K562 (cell line): ENCODE results near the gene TUT1. TPM values are rescaled to one million over a fixed set of nuclear protein-coding genes. Genes with fewer than 3 reads are reported as not detected.

Experiments used
- ATAC-seq: fragments of 200-7000 bp; cut with Tn5 transposase; 3 replicates; pipeline ENCODE4 v1.9.1; 2020; ENCODE audit warnings: moderate library complexity
- BruUV-seq: library from RNA; stranded (reverse); fragments of 400-500 nt; replicated peaks from 2 replicates; lab custom pipeline; 2021; lab: Mats Ljungman, UMichigan
- CTCF ChIA-PET: fragments of 300-600 bp; formaldehyde crosslinking; extraction: SDS; loops from one replicate; lab custom pipeline; 2021; ENCODE audit warnings: low intra/inter-chr PET ratio; lab: Yijun Ruan, JAX
- POLR2A ChIA-PET: fragments of 300-600, 350-650 bp; sonication (Branson Sonifier 250); formaldehyde crosslinking; extraction: SDS; loops from one replicate; lab custom pipeline; 2021; ENCODE audit warnings: antibody characterized with exemption, inconsistent platforms; lab: Yijun Ruan, JAX
- DNase-seq, 4 experiments: peaks; one replicate each; pipeline versions ENCODE4 v3.0.0 to v3.0.0-alpha.2; 2011 to 2018; ENCODE audit warnings: low spot score in 3 of 4, mixed read lengths in 3 of 4; ENCODE audit errors: extremely low read depth in 1 of 4
- FAIRE-seq: peaks from 2 replicates; lab custom pipeline; 2011; peaks lifted over from hg19 to GRCh38; lab: Jason Lieb, UNC
- H2AFZ ChIP-seq: 2 replicates; pipeline ENCODE4 v1.6.0; 2011; ENCODE audit warnings: low read depth, low read length, control low read depth, inconsistent platforms
- H3K27ac ChIP-seq: fragments of 200-600 bp; 3 replicates; pipeline ENCODE4 v1.8.0; 2011; ENCODE audit warnings: low read depth, mild to moderate bottlenecking, control low read depth, inconsistent platforms, low read length, moderate library complexity, mixed read lengths; ENCODE audit errors: extremely low read depth
- H3K27me3 ChIP-seq, 2 experiments: fragments of 300-600 bp in 1 of 2; 2 replicates in 1 of 2; 3 replicates in 1 of 2; pipeline versions ENCODE4 v1.6.0 to v1.8.0; 2011; ENCODE audit warnings: inconsistent platforms in 2 of 2, low read length in 2 of 2, mild to moderate bottlenecking in 1 of 2, mixed read lengths in 1 of 2, moderate library complexity in 1 of 2; ENCODE audit not compliant: control insufficient read depth in 2 of 2, insufficient read depth in 2 of 2
- H3K36me3 ChIP-seq: fragments of 300-600 bp; 3 replicates; pipeline ENCODE4 v1.8.0; 2011; ENCODE audit warnings: mild to moderate bottlenecking, low read length, inconsistent platforms; ENCODE audit not compliant: control insufficient read depth, insufficient read depth
- H3K4me1 ChIP-seq, 2 experiments: fragments of 200-600 bp in 1 of 2; replicated peaks in 1 of 2; 2 replicates in 1 of 2; 3 replicates in 1 of 2; pipeline versions ENCODE4 v1.5.1 to v1.8.0; 2011; ENCODE audit warnings: inconsistent platforms in 2 of 2, low read length in 2 of 2, mild to moderate bottlenecking in 1 of 2, mixed read lengths in 1 of 2, moderate library complexity in 1 of 2; ENCODE audit not compliant: control insufficient read depth in 2 of 2, insufficient read depth in 2 of 2
- H3K4me2 ChIP-seq: 2 replicates; pipeline ENCODE4 v1.6.1; 2011; ENCODE audit warnings: low read length, control low read depth, inconsistent platforms, mixed read lengths; ENCODE audit not compliant: insufficient read depth
- H3K4me3 ChIP-seq: fragments of 200-600 bp; sonication (generic), shearing (Covaris generic); 2 replicates; pipeline ENCODE4 v1.5.1; 2016; ENCODE audit warnings: control low read depth, inconsistent platforms
- H3K79me2 ChIP-seq: fragments of 200-600 bp; 3 replicates; pipeline ENCODE4 v1.8.0; 2011; ENCODE audit warnings: low read length, inconsistent platforms; ENCODE audit not compliant: control insufficient read depth, insufficient read depth
- H3K9ac ChIP-seq, 2 experiments: 2 replicates each; pipeline versions ENCODE4 v1.6.0 to v1.6.1; 2011; ENCODE audit warnings: low read depth in 2 of 2, low read length in 2 of 2, control low read depth in 1 of 2, inconsistent platforms in 1 of 2, mild to moderate bottlenecking in 1 of 2, mixed read lengths in 1 of 2; ENCODE audit not compliant: insufficient read depth in 1 of 2
- H3K9me1 ChIP-seq: one replicate; pipeline ENCODE4 v1.6.0; 2011; ENCODE audit warnings: inconsistent platforms, mild to moderate bottlenecking, low read length, moderate library complexity; ENCODE audit not compliant: control insufficient read depth, insufficient read depth
- H3K9me3 ChIP-seq: replicated peaks from 2 replicates; pipeline ENCODE4 v1.5.1; 2011; ENCODE audit warnings: low read depth, low read length, inconsistent platforms; ENCODE audit not compliant: control insufficient read depth, insufficient read depth
- H4K20me1 ChIP-seq: replicated peaks from 2 replicates; pipeline ENCODE4 v1.6.1; 2011; ENCODE audit warnings: low read length, inconsistent platforms, mixed read lengths; ENCODE audit not compliant: control insufficient read depth, insufficient read depth
- DMBX1 ChIP-seq: fragments of 250-450 bp; sonication (Bioruptor Pico); IDR thresholded peaks from 2 replicates; pipeline ENCODE4 v1.8.0; 2022; ENCODE audit warnings: inconsistent platforms, mild to moderate bottlenecking, moderate library complexity, borderline replicate concordance
- FOSL1 ChIP-seq: fragments of 200-800 bp; sonication (Bioruptor generic); conservative IDR thresholded peaks from 2 replicates; pipeline ENCODE4 v1.6.1; 2016; ENCODE audit warnings: missing genetic modification characterization, missing compliant biosample characterization
- HOXB6 ChIP-seq: fragments of 250-450 bp; sonication (Bioruptor Pico); IDR thresholded peaks from 2 replicates; pipeline ENCODE4 v1.5.1; 2022; ENCODE audit warnings: mild to moderate bottlenecking, borderline replicate concordance
- POLR2A ChIP-seq: fragments of 450-650 bp; conservative IDR thresholded peaks from 2 replicates; pipeline ENCODE4 v1.6.1; 2016
- RBM39 ChIP-seq: fragments of 200-400 bp; formaldehyde crosslinking; optimal IDR thresholded peaks from 2 replicates; pipeline ENCODE3; 2018; ENCODE audit warnings: low read depth, low read length
- SRSF9 ChIP-seq: fragments of 200-400 bp; formaldehyde crosslinking; IDR thresholded peaks from 2 replicates; pipeline ENCODE4 v1.6.1; 2017; ENCODE audit warnings: low read depth, low read length, borderline replicate concordance
- TFAP4 ChIP-seq: sonication (generic); formaldehyde crosslinking; IDR thresholded peaks from 2 replicates; pipeline ENCODE4 v1.8.0; 2022; ENCODE audit warnings: missing genetic modification reagents, mild to moderate bottlenecking, moderate library complexity, borderline replicate concordance
- VEZF1 ChIP-seq: fragments of 200-800 bp; sonication (Bioruptor generic); IDR thresholded peaks from 2 replicates; pipeline ENCODE4 v1.6.1; 2017; ENCODE audit warnings: missing genetic modification characterization, missing compliant biosample characterization
- XRCC5 ChIP-seq: fragments of 200-400 bp; formaldehyde crosslinking; IDR thresholded peaks from 2 replicates; pipeline ENCODE4 v1.6.1; 2017; ENCODE audit warnings: low read depth, mild to moderate bottlenecking, low read length
- ZBTB33 ChIP-seq: sonication (generic); formaldehyde crosslinking; IDR thresholded peaks from 2 replicates; pipeline ENCODE4 v1.8.1; 2023; ENCODE audit warnings: mild to moderate bottlenecking, missing genetic modification reagents
- WGBS: fragments of 100-300 bp; shearing (Covaris generic); methylation state at CpG from one replicate; pipeline ENCODE4 v1.1.6; 2016; ENCODE audit warnings: low coverage, mixed read lengths; ENCODE audit not compliant: insufficient coverage; ENCODE audit errors: missing lambda C conversion rate; 5-methylcytosine and 5-hydroxymethylcytosine counted together
- in situ Hi-C: fragments of 300-500 bp; cut with MboI; formaldehyde crosslinking; loops from 4 replicates; pipeline ENCODE4 v1.15.0; 2018; ENCODE audit warnings: inconsistent platforms, mixed read lengths
- intact Hi-C: fragments of 100-400 bp; cut with micrococcal nuclease; formaldehyde crosslinking; loops from 2 replicates; pipeline ENCODE4 v1.14.2; 2022
- polyA plus RNA-seq, 8 experiments: library from polyadenylated mRNA; depleted of rRNA in 4 of 8; stranded (reverse) in 5 of 8; unstranded in 3 of 8; fragments of >200 nt; fragmentation: Nextera tagmentation in 2 of 8; fragmentation: Illumina TruSeq in 1 of 8; extraction: Ambion mirVana in 2 of 8; extraction: Trizol in 1 of 8; gene quantifications; 2 replicates each; pipeline versions ENCODE4 v1.2.1 to v1.2.3, GENCODE V29; 2011 to 2014; ENCODE audit warnings: inconsistent platforms in 1 of 8, missing spikeins in 1 of 8
- total RNA-seq, 7 experiments: library from RNA; depleted of rRNA in 6 of 7; stranded (reverse); fragments of >200 nt in 6 of 7; fragmentation: Illumina TruSeq in 2 of 7; extraction: Trizol in 2 of 7; gene quantifications; 2 replicates each; pipeline versions ENCODE4 v1.2.1 to v1.2.3, GENCODE V29; 2011 to 2021; ENCODE audit warnings: low replicate concordance in 1 of 7

The TUT1 gene
- total and polyA plus RNA-seq, 9 of the 15 experiments (the other 6 are each of a cell fraction or from before 2014, with no cell fraction given) = 0.66 to 44.3 (median 15.7) TPM

GRCh38 chr11:62539238-62539925 is 51.9 kb downstream of the TUT1 start:
- Histone ChIP-seq H3K4me2 (no peak overlapping the region), H3K27me3 (no peaks in the 10 kb centered on the region), H3K9me3 (no peaks in the 10 kb centered on the region), H4K20me1 (no peaks in the 10 kb centered on the region; the same call in 1 of the 2 replicates), H3K4me1 (peaks cover 59 to 60% of the 10 kb centered on the region in 2 experiments), H3K9me1 (peaks cover 6% of the 10 kb centered on the region), H3K9ac (peak overlapping the region in 1 of 2 experiments; percentile 84; a peak in 2 of 4 replicates), H3K4me3 (no peak overlapping the region), H2AFZ (no peak overlapping the region), H3K36me3 (peaks cover 12% of the 10 kb centered on the region; the same call in 1 of the 3 replicates), H3K27ac (no peak overlapping the region), H3K79me2 (peaks cover 68% of the 10 kb centered on the region)
- in situ Hi-C loops (no loop called here), intact Hi-C loops (no loop called here)
- peak in 3 of 4 experiments; percentile 36 to 41 (median 38) for DNase-seq
- CTCF ChIA-PET = no interaction called here
- POLR2A ChIA-PET = interaction anchor here (0.6 to 1.1 kb wide), 4 partner anchors 13 to 477 kb away, joined by 3 read pairs; no protein-coding TSS in a partner anchor
- no peak for ATAC-seq
- TF ChIP-seq RBM39 (no peak), DMBX1 (CRISPR knock-in tag) (no peak), TFAP4 (CRISPR knock-in tag) (peak; percentile 21; the same call in 1 of the 2 replicates), SRSF9 (no peak), HOXB6 (CRISPR knock-in tag) (no peak), FOSL1 (tag) (peak; percentile 58; the same call in 1 of the 2 replicates), POLR2A (no peak), ZBTB33 (CRISPR knock-in tag) (no peak), VEZF1 (peak; percentile 55), XRCC5 (no peak)
- no TSS peak for BruUV-seq
- no peak for FAIRE-seq
- 52% methylated on average over 9 of the region's 13 CpGs for WGBS
